ENCODE measurements around the gene PRKCE. TPM values are rescaled to one million over a fixed set of nuclear protein-coding genes. Genes with fewer than 3 reads are reported as not detected.

PRKCE gene
- total and polyA plus RNA-seq, 2 donors (not counting 3 experiments of a cell fraction or from before 2014, with no cell fraction given): 27.9 to 33.9 TPM

DNA sequence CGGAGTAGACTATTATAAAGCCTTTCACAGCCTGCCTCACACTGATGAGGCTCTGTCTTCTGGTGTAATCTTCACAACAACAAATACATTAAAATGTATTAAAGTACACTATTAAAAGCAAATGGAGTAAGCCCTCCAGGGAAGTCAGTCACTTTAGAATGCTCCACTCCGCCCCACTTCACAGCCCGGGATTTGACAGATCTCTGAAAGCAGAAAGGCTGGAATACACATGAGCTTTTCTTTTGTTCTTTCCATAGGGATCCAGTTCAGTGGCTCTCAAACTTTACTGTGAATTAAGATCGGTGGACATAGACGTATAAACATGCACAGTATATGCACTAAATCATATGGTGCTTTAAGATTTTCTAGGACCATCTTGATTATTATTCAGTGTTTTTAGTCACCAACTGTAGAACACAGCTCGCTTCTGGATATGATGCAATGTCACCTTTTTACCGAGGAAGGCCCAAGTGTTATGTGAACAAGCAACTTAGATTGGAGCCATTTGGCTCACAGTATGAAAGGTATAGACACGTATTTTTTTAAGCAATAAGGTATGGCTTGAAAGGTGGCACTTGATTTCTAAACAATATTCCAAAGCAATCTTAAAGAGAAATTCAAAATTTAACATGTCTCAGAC is 151.1 kb downstream of the PRKCE start:
- DNase-seq (ENCODE audit: low read depth, low spot score) (no peak), FAIRE-seq (no peak)
- no peak for TF ChIP-seq MYC (IDR thresholded peaks at IDR 0.05; ENCODE audit: low read depth, low read length)
- no peak for TF ChIP-seq JUN (IDR thresholded peaks at IDR 0.05; ENCODE audit: borderline replicate concordance, insufficient read depth, insufficient read length, low read depth)
- no peak for TF ChIP-seq MAX (IDR thresholded peaks at IDR 0.05; ENCODE audit: insufficient read depth, insufficient read length)
- no peak for TF ChIP-seq POLR2AphosphoS5 (IDR thresholded peaks at IDR 0.05; ENCODE audit: insufficient read depth, low read depth, low read length)
- TF ChIP-seq GATA2 (IDR thresholded peaks at IDR 0.05; ENCODE audit: insufficient read depth, insufficient read length, low read depth, low read length): no peak
- TF ChIP-seq POLR2A (IDR thresholded peaks at IDR 0.05; ENCODE audit: low read depth, low read length): no peak
- TF ChIP-seq EZH2 (IDR thresholded peaks at IDR 0.05; ENCODE audit: borderline replicate concordance, low read depth, low read length, severe bottlenecking): no peak
- TF ChIP-seq CTCF (IDR thresholded peaks at IDR 0.05; ENCODE audit: extremely low read depth in 1 of 2, insufficient read depth in 1 of 2, low read depth in 1 of 2, low read length in 2 of 2): no peak
- TF ChIP-seq FOS (IDR thresholded peaks at IDR 0.05; ENCODE audit: borderline replicate concordance, insufficient read depth, low read length): no peak
- H2AFZ ChIP-seq (ENCODE audit: low read depth, low read length): no peak overlapping the region
- H3K36me3 ChIP-seq (ENCODE audit: control insufficient read depth in 2 of 2, extremely low read depth in 1 of 2, insufficient read depth in 2 of 2, low read length in 2 of 2): no peaks in the 10 kb centered on the region
- no peaks in the 10 kb centered on the region for H3K79me2 ChIP-seq (ENCODE audit: control insufficient read depth, insufficient read depth, low read length)
- no peaks in the 10 kb centered on the region for H4K20me1 ChIP-seq (replicated peaks; ENCODE audit: control insufficient read depth, extremely low read depth, insufficient read depth, low read length)
- no peaks in the 10 kb centered on the region for H3K9me1 ChIP-seq (replicated peaks; ENCODE audit: control insufficient read depth, extremely low read depth, insufficient read depth, low read length)
- ChIA-PET POLR2A (no interaction called here), CTCF (interaction anchor here (1.2 kb wide), 1 partner anchor 23 kb away, joined by 5 read pairs; no protein-coding TSS in a partner anchor)
- H3K9ac ChIP-seq (replicated peaks; ENCODE audit: extremely low read depth, insufficient read depth, low read length): no peak overlapping the region
- no TSS peak for BruUV-seq (replicated peaks)
- no peaks in the 10 kb centered on the region for H3K27me3 ChIP-seq (ENCODE audit: control insufficient read depth in 2 of 2, insufficient read depth in 2 of 2, low read length in 2 of 2)
- H3K27ac ChIP-seq (ENCODE audit: insufficient read depth, low read depth, low read length): no peak overlapping the region
- dilution Hi-C loops (cut with MboI; ENCODE audit: extremely low pct_ligation_motif_present, low sequenced_read_pairs) (no loop called here), intact Hi-C loops (cut with micrococcal nuclease) (no loop called here)
- no peaks in the 10 kb centered on the region for H3K4me1 ChIP-seq (ENCODE audit: control insufficient read depth, extremely low read depth, insufficient read depth, low read length)
- no peaks in the 10 kb centered on the region for H3K9me3 ChIP-seq (replicated peaks; ENCODE audit: control insufficient read depth, insufficient read depth, low read length)
- no peak overlapping the region for H3K4me3 ChIP-seq (replicated peaks in 1 of 3; ENCODE audit: insufficient read depth in 1 of 3, low read depth in 1 of 3, low read length in 3 of 3)
- H3K4me2 ChIP-seq (ENCODE audit: insufficient read depth, low read length): no peak overlapping the region
